A673 (cell line): ENCODE results near the gene GINS1.
"Not testable (repeated sequence)": the region's sequence is repeated elsewhere in the genome, so short reads cannot be mapped to it uniquely, and the experiment has no call there.

Source experiments
- CTCF ChIP-seq: fragments of 300-800, 200-600 bp; sonication (generic); conservative IDR thresholded peaks from 2 replicates; pipeline ENCODE4 v1.5.1; 2017; ENCODE audit warnings: low read depth, mild to moderate bottlenecking, antibody characterized with exemption, low read length, moderate library complexity, mixed read lengths
- EZH2 ChIP-seq: fragments of 200-600 bp; sonication (generic); IDR thresholded peaks from 2 replicates; pipeline ENCODE4 v1.6.1; 2017; ENCODE audit warnings: borderline replicate concordance, low read depth, mild to moderate bottlenecking, mixed read lengths, antibody characterized with exemption, low read length; ENCODE audit not compliant: poor library complexity, severe bottlenecking

GRCh38 chr20:25473297-25473696 is 65.8 kb downstream of the GINS1 start:
- TF ChIP-seq EZH2, CTCF: not testable (repeated sequence)
